ENCODE results near the gene PUDP.

Gene PUDP

GRCh38 chrX:7074148-7074907, 73.6 kb downstream of the PUDP start:
- TF ChIP-seq CTCF (IDR thresholded peaks at IDR 0.05; ENCODE audit: control insufficient read depth, insufficient read depth, low read depth, low read length, missing control alignments): peak; percentile 11
- H3K4me3 ChIP-seq (ENCODE audit: control insufficient read depth, low read depth, low read length): no peak overlapping the region

GRCh38 chrX:7073336-7073735, 74.6 kb downstream of the PUDP start:
- H3K4me3 ChIP-seq (ENCODE audit: control insufficient read depth, low read depth, low read length): no peak overlapping the region
- DNase-seq (ENCODE audit: low read depth): no peak
- no peak for TF ChIP-seq CTCF (IDR thresholded peaks at IDR 0.05; ENCODE audit: control insufficient read depth, insufficient read depth, low read depth, low read length, missing control alignments)

More at GRCh38 chrX:7074148-7074907, 73.6 kb downstream of the PUDP start:
- DNase-seq (ENCODE audit: low read depth): no peak

DNA sequence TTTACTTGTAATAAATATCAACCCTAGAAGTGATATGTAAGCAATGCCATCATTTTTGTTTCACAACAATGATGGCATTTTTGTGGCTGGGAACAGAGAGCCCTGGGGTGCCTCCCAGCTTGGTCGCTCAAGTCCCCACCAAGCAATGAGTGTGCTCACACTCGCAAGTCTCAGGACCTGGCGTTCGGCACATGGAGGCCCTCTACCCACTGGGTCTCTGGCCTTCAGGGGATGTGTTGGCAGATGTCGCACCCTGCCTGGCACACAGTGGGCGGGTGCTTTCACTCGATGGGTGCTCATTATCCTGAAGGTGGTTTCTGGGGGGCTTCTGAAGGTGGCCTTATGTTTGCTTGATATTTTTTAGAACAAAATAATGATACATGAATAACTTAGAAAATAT, 75.1 kb downstream of the PUDP start:
- no peak for TF ChIP-seq CTCF (IDR thresholded peaks at IDR 0.05; ENCODE audit: control insufficient read depth, insufficient read depth, low read depth, low read length, missing control alignments)
- no peak overlapping the region for H3K4me3 ChIP-seq (ENCODE audit: control insufficient read depth, low read depth, low read length)
- DNase-seq (ENCODE audit: low read depth): no peak

- no peak for TF ChIP-seq CTCF (IDR thresholded peaks at IDR 0.05; ENCODE audit: control insufficient read depth, insufficient read depth, low read depth, low read length, missing control alignments)
- no peak for DNase-seq (ENCODE audit: low read depth)
- H3K4me3 ChIP-seq (ENCODE audit: control insufficient read depth, low read depth, low read length): no peak overlapping the region
These were observed 76.6 kb downstream of the PUDP start for GRCh38 chrX:7071390-7071789.

GRCh38 chrX:7069556-7069955, 78.4 kb downstream of the PUDP start:
- no peak for TF ChIP-seq CTCF (IDR thresholded peaks at IDR 0.05; ENCODE audit: control insufficient read depth, insufficient read depth, low read depth, low read length, missing control alignments)
- no peak for DNase-seq (ENCODE audit: low read depth)
- no peak overlapping the region for H3K4me3 ChIP-seq (ENCODE audit: control insufficient read depth, low read depth, low read length)

- TF ChIP-seq CTCF (IDR thresholded peaks at IDR 0.05; ENCODE audit: control insufficient read depth, insufficient read depth, low read depth, low read length, missing control alignments): peak; percentile 22
- no peak overlapping the region for H3K4me3 ChIP-seq (ENCODE audit: control insufficient read depth, low read depth, low read length)
- no peak for DNase-seq (ENCODE audit: low read depth)
These were observed 79.0 kb downstream of the PUDP start for GRCh38 chrX:7068939-7069367.
